ENCODE measurements around the gene ILDR2. TPM values are rescaled to one million over a fixed set of nuclear protein-coding genes. Genes with fewer than 3 reads are reported as not detected.
"Not testable (repeated sequence)": the region's sequence is repeated elsewhere in the genome, so short reads cannot be mapped to it uniquely, and the experiment has no call there.

ILDR2 gene
- polyA plus RNA-seq, 4 donors, result 13.9 to 16.5 (median 15.5) TPM

DNA sequence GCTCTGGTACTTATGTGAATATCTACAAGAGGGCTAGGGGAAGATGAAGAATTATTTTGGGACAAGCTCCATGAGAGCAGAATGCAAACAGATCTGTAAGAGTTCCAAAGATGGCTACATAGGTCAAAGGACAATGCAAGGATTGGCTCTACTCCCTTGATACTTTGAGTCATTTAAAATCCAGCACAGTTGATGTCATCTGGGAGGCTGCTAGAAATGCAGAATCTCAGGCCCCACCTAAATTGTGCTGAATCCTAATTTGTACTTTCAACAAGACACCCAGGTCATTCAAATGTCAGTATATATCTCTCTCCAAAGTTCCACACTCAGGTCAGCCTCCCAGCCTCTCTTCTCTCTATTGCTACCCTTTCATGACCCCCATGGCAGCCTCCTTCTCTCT is 75.6 kb downstream of the ILDR2 start:
- DNase-seq (ENCODE audit: low read depth in 4 of 4, low spot score in 3 of 4), result no peak

DNA sequence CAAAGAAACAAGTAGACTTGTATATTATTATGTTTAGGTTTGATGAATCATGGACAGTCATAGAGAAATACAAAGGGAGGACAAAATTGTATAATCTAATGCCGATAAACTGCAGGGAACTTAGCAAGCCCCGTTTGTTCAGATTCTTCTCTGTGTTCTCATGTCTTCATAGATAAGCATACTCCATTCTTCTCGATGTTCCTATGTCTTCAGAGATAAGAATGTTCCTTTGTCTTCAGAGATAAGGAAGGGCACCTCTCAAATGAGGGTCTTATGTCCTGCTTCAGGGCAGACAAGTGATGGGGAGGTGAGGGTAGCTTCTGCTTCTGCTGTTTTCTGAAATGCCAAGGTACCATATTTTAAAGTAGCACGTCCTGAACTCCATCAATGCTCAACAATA is 79.6 kb downstream of the ILDR2 start:
- no peak for DNase-seq (ENCODE audit: low read depth in 4 of 4, low spot score in 3 of 4)

DNA sequence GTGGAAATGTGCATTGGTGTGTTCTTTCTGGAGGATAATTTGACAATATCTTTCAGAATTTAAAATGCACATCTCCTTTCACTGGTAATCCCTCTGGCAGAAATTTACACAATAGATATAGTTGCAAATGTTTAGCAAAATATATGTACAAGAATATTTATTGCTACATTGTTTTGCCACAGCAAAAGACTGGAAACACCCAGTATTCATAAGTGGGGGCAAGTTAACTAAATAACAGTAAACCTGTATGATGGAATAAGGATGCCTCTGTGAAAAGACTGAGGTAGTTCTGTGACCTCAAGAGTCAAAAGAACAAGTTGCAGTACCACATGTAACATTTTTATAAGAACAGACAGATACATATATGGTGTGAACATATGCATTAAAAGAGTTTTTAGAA is 85.6 kb downstream of the ILDR2 start:
- DNase-seq (ENCODE audit: low read depth in 4 of 4, low spot score in 3 of 4), result no peak

DNA sequence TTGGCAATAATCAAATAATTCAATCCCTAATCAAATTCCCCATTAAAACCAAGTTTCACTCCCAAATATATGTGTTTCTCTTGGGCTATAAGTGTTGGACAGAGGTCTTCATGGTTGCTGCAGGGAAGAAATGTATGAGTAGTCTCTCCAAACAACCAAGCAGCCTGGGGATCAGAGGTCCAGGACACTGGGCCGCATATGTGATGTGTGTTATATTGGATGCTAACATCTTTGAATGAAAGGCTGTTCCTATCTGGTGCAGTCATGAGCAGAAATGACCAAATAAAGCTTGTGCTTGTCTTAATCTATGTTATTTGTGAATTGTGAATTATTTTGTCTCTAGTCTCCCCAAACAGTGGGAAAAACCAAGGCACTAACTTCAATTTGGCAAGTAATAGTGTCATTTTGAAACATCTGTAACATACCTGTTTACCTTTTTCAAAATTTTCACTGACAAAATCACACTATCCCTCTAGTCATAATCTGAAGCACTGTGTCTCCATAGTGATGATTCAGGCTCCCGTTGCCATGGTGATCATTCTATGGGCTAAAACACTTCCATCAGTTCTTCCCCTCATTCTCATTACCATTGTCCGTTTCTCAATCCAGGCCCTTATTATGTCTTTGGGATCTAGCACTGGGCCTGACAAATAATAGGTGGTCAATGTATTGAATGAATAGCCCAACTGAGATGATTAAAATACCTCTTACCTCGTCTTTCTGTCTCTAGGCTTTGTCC is 86.8 kb downstream of the ILDR2 start:
- no peak for DNase-seq (ENCODE audit: low read depth in 4 of 4, low spot score in 3 of 4)

DNA sequence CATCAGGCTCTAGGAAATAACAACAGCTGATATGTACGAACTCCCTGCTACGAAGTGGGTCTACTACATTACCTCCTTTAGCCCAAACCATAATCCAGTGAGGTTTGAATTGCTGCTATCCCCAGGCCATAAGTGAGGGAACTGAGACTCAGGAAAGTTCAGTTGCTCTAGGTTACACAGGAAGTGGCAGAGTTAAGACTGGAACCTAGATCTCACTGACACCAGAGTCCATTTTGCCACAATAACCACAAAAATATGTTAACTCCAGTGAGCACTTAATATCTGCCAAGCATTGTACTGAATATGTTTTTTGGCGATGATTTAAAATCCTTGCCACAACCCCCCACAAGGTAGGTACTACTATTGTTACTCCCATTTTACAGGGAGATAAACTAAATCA is 90.4 kb downstream of the ILDR2 start:
- no peak for DNase-seq (ENCODE audit: low read depth in 4 of 4, low spot score in 3 of 4)

DNA sequence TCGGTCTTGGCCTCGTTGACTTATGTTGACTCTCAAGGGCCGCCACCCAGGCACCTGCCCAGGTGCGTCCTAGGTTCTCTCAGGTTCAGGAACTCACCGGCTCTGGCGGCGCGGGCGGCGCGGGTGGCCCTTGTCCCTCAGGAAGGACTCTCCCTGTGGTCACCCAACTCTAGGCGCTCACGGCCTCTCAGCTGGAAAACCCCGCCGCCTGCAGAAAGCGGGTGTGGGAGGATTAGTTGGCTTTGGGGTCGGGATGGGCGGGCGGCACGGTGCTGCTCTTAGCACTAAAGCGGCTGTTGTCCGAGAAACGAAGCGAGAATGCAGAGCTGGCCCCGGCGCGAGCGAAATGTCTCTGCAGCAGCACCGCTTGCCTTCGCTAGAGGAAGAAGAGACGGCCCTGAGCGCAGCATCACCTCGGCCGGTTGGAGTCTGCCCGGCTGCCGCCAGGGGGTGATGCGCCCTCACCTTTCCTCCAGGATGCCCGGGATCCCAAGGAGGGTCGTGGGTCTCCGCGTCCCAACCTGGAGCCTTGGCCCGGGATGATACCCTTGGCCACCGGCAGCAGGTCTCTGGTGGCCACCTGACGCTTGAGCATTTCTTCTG is 91.2 kb downstream of the ILDR2 start:
- DNase-seq (ENCODE audit: low read depth in 4 of 4, low spot score in 3 of 4), result peak in 3 of 4 donors; percentile 23 to 35 (median 26)

DNA sequence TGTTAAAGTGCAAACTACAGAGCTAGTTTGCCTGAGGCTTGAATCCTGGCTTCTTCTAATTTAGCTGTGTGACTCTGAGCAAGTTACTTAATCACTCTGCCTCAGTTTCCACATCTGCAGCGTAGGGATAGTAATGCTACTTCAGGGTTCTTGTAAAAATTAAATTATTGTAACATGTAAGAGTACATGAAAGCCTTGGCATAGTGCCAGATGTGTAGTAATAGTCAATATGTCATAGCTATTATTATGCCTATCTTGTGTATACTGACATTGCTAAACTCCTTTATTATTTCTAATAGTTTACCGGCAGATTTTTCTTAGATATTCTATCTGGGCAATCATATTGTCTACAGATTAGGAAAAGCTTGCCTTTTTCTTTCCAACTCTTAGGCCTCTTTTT is 92.4 kb downstream of the ILDR2 start:
- no peak for DNase-seq (ENCODE audit: low read depth in 4 of 4, low spot score in 3 of 4)

DNA sequence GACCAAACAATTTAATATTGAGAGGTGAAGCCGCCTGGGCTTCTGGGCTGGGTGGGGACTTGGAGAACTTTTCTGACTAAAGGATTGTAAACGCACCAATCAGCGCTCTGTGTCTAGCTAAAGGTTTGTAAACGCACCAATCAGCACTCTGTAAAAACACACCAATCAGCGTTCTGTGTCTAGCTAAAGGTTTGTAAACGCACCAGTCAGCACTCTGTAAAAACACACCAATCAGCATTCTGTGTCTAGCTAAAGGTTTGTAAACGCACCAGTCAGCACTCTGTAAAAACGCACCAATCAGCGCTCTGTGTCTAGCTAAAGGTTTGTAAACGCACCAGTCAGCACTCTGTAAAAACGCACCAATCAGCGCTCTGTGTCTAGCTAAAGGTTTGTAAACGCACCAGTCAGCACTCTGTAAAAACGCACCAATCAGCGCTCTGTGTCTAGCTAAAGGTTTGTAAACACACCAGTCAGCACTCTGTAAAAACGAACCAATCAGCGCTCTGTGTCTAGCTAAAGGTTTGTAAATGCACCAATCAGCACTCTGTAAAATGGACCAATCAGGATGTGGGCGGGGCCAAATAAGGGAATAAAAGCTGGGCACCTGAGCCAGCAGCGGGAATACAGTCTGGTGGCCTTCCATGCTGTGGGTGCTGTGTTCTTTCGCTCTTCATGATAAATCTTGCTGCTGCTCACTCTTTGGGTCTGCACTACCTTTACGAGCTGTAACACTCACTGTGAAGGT is 97.0 kb downstream of the ILDR2 start:
- DNase-seq (ENCODE audit: low read depth in 4 of 4, low spot score in 3 of 4), result not testable (repeated sequence)

DNA sequence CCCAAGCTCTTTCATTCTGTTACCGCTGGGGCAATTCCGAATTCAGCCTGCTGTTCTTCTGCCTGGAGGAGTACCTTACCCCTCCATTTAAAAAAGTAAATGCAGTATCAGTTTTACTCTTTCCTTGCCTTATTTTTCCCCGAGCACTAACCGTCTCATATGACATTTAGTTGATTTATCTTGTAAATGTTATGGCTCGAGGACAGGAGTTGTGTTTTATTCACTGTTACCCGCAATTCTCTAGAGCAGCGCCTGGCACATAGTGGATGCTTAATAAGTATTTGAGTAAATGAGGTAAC is 98.9 kb downstream of the ILDR2 start:
- no peak for DNase-seq (ENCODE audit: low read depth in 4 of 4, low spot score in 3 of 4)

DNA sequence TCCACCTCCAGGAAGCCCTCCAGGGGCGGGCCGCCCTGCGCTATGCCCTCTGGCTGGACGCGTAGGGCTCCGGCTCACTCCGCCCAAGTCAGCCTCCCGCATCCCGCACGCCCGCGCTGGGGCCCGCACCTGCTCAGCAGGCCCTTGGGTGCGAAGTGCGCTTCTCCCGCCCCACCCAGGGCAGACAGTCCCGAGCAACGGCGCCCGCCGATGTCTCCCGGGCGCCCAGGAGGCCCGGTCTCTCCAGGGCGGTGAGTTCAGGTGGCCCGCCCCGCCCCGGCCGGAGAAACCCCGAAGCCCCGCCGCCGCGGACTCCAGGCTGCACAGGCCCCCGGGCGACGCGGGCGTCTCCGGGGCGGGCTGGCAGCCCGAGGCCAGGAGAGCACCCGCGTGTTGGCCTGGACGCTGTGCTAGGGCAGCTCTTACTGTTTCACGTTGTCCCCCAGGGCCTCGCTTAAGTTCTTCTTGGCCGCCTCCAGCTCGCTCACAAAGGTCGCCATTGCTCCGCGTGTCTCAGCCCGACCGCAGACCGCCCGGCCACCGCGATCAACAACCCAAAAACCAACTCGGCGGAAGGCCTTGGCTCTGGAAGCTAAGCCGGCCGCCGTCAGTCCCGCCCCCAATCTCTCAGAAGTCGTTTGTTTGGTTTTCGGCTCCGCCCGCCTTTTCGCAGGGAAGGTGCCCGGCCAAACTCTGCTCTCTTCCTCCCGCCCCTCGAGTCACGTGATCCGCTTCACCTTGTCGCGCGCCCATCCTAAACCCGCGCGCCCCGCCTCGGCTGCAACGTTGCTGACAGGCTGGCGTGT is 99.4 kb downstream of the ILDR2 start, which contains the start of gene TADA1:
Gene TADA1 (minus strand): TSS at position 531 of the 806 bp plus-strand sequence. CDS start 31 bp downstream, at position 500.
- peak; percentile 87 to 97 (median 95) for DNase-seq (ENCODE audit: low read depth in 4 of 4, low spot score in 3 of 4)

DNA sequence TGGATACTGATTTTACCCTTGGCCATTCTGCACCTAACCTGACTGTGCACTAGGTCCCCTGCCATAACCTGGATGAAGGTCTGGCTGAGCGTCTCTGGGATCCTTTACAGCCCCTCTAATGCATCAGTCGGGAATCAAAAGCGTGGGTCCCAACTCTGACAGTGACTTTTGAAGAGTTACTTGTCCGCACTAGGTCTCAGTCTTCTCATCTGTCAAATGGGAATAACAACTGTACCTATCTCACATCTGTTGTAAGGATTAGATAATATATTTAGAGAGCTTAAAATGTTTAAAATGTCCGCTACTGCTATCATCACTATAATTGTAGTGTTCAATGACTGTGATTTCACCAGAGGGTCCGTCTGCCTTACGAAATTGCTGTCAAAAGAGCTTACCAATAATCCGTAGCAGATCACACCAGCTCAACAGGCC is 100.0 kb downstream of the ILDR2 start:
- peak in 1 of 4 donors; percentile 12 for DNase-seq (ENCODE audit: low read depth in 4 of 4, low spot score in 3 of 4)

DNA sequence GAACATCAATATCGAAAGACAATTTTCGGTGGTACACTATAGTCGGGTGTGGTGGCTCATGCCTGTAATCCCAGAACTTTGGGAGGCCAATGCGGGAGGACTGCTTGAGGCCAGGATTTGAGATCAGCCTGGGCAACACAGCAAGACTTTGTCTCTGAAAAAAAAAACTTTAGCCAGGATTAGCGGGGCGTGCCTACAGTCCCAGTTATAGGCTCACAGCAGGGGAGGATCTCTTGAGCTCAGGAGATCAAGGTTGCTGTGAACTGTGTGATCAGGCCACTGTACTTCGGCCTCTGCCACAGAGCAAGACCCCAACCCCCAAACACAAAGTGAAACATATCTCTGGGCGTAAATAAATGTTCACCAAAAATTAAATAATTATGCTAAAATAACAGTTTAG is 100.9 kb downstream of the ILDR2 start:
- no peak for DNase-seq (ENCODE audit: low read depth in 4 of 4, low spot score in 3 of 4)

DNA sequence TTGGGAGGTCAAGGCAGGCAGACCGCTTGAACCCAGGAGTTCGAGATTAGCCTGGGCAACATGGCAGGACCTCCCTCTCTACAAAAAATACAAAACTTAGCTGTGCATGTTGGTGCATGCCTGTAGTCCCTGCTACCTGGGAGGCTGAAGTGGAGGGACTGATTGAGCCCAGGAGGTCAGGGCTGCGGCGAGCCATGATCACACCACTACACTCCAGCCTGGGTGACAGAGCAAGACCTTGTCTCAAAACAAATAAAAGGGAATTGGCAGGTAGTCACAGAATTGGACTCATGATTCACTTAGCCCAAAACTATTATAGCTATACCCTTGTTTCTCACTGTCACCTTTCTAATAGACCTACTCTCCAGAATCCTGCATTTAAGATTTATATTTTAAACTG is 104.8 kb downstream of the ILDR2 start:
- DNase-seq (ENCODE audit: low read depth in 4 of 4, low spot score in 3 of 4), result no peak

DNA sequence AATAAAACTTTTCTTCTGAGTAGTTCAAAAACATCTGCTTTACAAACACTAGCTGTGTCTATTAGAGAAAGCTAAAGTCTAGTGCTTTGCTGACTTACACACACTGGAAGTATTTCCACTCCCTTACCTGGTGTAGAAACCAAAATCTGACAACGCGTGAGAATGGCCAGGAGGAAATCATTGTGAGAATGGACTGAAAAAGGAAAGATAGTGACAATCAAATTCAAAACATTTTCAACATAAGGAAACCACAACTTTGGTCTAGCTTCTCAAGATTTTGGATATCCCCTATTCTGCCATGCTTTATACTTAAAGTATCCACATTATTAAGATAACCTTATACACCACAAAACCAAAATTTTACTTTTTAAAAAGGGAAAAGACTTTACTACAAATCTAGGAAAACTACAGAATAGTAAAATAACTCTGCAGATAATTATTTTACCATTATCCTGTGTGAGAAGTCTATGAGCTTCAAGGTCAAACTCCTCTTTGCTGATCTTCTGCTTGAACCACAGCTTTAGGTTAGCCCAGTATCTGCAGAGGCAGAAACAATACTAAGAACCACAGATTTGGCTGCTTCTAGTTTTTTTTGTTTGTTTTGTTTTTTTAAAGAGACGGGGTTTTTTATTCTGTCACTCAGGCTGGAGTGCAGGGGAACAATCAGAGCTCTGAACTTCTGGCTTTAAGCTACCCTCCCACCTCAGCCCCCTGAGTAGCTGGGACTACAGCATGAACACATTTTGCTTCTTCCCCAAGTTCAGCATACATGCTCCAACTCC is 105.8 kb downstream of the ILDR2 start:
- no peak for DNase-seq (ENCODE audit: low read depth in 4 of 4, low spot score in 3 of 4)

DNA sequence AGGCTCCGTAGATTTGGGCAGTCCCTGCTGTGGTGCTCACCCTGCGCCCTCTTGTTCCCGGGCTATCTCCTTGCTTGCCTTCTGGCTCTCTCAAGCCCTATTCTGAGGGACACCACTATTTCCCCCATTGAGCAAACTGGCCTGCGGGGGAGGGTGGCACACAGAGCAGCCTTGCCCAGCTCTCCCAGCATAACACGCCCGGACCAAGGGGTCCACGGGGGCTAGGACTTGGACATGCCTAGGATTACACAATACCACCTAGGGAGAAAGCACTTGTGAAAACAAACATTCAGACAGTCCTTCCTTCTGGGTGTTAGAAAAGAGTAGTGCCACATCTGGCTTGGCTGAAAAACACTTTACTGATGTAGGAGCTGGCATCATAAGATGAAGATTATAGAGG is 106.7 kb downstream of the ILDR2 start:
- DNase-seq (ENCODE audit: low read depth in 4 of 4, low spot score in 3 of 4), result no peak

DNA sequence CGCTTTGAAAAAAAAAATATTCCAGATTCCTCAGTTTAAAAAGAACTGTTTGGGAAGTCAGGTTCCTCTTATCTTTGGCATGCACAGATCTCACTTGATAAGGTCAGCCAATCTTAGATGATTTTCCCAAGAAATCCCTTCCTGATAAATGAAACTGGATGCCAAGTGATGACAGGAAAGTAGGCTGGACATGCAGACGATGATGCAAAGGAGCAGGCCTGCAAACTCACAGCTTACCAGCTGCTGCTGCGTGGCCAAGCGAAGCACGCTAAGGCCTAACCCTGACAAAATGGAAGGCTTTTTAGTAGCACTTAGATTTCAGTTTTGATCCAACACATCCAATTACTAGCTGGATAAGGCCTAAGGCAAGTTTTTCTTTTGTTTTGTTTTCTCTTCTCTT is 109.4 kb downstream of the ILDR2 start:
- DNase-seq (ENCODE audit: low read depth in 4 of 4, low spot score in 3 of 4), result no peak

DNA sequence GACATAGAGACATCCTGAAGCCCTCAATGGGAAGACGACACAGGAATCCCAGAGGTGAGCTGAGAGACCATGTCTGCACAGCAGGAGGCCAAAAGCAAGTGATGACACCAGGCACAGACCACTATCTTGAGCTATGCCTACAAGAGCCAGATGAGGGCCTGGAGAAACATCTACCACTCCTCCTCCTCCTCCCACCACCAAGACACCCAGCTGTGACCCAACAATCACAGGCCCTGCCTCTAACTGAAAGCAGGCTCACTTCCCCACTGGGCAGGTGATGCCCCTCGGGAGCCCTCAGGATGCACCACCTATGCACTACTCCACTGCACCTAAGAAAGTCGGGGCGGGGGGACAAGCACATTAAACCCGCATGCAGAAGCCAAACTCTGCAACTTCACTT is 115.7 kb downstream of the ILDR2 start:
- no peak for DNase-seq (ENCODE audit: low read depth in 4 of 4, low spot score in 3 of 4)

DNA sequence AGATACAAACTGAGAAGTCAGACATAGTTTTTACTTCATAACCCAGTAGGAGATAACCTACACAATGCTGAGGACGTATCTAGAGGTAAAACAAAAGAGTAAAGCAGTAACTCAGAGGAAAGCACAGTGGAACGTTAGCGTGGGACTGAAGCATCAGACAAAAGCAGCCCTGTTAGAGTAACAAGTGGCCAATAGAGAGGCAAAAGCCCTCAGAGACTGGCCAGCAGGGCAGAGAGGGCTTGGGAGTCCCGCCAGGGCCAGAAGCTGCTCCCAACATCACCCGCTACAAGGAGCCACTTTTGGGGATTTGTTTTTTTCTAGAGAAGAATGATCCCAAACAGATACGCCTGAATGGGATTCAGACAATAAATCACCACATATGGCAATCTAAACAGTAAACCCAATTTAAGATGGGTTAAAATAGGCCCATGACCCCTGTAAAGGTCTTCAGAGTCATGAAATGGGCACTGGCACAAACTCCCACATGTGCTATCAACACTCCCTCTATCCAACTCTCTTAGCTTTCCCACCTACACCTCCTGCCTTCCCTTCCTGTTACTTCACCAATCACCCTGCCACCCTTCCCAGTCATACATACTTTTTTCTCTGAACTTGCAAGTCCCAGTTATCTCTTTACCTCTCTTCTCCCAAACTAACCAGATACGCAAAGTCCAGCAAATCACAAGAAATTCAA is 116.5 kb downstream of the ILDR2 start:
- DNase-seq (ENCODE audit: low read depth in 4 of 4, low spot score in 3 of 4), result no peak

Measured in right renal pelvis (tissue), 4 donors.